Uterus (tissue), 2 donors: ENCODE results near the gene ZSCAN30.
"Not testable (repeated sequence)": the region's sequence is repeated elsewhere in the genome, so short reads cannot be mapped to it uniquely, and the experiment has no call there.

Experiments
- POLR2A ChIP-seq, 2 donors: fragments of 450-650 bp; IDR thresholded peaks; one replicate each; pipeline ENCODE4 v1.6.1; 2016; ENCODE audit warnings: antibody characterized with exemption in 2 of 2, mild to moderate bottlenecking in 1 of 2, moderate library complexity in 1 of 2
- TF ChIP-seq, protein P1 (sequence below), 4 experiments: fragments of 200-600 bp in 2 of 4; fragments of 450-650 bp in 2 of 4; sonication (generic) in 2 of 4; IDR thresholded peaks; one replicate each; pipeline ENCODE4 v1.5.1; 2016 to 2019; ENCODE audit warnings: antibody characterized with exemption in 4 of 4, mild to moderate bottlenecking in 2 of 4, moderate library complexity in 1 of 4

DNA sequence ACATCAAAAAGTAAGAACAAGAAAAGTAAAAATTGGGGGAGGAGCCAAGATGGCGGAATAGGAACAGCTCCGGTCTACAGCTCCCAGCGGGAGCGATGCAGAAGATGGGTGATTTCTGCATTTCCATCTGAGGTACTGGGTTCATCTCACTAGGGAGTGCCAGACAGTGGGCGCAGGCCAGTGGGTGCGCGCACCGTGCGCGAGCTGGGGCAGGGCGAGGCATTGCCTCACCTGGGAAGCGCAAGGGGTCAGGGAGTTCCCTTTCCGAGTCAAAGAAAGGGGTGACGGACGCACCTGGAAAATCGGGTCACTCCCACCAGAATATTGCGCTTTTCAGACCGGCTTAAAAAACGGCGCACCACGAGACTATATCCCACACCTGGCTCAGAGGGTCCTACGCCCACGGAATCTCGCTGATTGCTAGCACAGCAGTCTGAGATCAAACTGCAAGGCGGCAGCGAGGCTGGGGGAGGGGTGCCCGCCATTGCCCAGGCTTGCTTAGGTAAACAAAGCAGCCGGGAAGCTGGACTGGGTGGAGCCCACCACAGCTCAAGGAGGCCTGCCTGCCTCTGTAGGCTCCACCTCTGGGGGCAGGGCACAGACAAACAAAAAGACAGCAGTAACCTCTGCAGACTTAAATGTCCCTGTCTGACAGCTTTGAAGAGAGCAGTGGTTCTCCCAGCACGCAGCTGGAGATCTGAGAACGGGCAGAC lies 84.1 kb downstream of the ZSCAN30 start:
- TF ChIP-seq, protein P1, sequence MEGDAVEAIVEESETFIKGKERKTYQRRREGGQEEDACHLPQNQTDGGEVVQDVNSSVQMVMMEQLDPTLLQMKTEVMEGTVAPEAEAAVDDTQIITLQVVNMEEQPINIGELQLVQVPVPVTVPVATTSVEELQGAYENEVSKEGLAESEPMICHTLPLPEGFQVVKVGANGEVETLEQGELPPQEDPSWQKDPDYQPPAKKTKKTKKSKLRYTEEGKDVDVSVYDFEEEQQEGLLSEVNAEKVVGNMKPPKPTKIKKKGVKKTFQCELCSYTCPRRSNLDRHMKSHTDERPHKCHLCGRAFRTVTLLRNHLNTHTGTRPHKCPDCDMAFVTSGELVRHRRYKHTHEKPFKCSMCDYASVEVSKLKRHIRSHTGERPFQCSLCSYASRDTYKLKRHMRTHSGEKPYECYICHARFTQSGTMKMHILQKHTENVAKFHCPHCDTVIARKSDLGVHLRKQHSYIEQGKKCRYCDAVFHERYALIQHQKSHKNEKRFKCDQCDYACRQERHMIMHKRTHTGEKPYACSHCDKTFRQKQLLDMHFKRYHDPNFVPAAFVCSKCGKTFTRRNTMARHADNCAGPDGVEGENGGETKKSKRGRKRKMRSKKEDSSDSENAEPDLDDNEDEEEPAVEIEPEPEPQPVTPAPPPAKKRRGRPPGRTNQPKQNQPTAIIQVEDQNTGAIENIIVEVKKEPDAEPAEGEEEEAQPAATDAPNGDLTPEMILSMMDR (IDR thresholded peaks at IDR 0.05), result not testable (repeated sequence)
- not testable (repeated sequence) for TF ChIP-seq POLR2A (IDR thresholded peaks at IDR 0.05)
